Measurements from ENCODE around the gene FBXL13. TPM values are rescaled to one million over a fixed set of nuclear protein-coding genes. Genes with fewer than 3 reads are reported as not detected.

Gene FBXL13
- total and polyA plus RNA-seq, 10 of the 15 experiments (the other 5 are each of a cell fraction or from before 2014, with no cell fraction given), result 0.08 to 0.95 (median 0.28) TPM; not detected in 2

DNA sequence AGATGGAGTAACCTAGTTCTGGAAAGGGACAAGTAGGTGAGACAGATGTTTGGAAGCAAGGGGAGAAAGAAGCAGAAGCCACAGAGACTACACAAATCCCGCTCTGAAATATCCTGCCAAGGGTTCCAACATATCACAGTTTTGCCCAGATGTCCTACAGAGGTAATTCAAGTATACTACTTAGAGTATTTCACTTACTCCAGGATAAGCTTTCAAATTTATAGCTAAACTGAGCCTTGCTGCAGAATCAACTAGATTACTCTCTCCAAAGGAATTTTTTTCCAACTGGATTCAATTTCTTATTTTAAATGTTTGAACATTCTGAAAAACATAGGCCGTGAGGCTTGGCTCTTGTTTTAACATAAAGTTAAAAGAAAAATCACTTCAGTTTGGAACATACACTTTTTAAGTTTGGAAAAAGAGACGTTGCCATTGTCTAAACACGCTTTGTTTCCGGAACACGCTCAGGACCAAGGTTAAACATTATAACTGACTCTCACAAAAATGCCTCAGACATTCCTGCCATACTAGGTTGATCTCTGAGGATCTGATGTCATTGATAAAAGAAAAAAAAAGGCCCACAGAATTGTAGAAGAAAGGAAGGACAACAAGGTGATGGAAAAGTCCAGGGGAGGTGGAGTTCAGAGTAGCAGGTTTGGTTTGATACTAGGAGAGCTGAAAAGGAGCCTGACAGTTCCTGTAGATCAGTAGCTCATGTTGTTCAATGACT, 251.0 kb downstream of the FBXL13 start (continued):
- no peak for TF ChIP-seq ZNF687 (IDR thresholded peaks at IDR 0.05)
- no peak for TF ChIP-seq SPI1 (IDR thresholded peaks at IDR 0.05; ENCODE audit: borderline replicate concordance, insufficient read depth, low read depth, low read length)

DNA sequence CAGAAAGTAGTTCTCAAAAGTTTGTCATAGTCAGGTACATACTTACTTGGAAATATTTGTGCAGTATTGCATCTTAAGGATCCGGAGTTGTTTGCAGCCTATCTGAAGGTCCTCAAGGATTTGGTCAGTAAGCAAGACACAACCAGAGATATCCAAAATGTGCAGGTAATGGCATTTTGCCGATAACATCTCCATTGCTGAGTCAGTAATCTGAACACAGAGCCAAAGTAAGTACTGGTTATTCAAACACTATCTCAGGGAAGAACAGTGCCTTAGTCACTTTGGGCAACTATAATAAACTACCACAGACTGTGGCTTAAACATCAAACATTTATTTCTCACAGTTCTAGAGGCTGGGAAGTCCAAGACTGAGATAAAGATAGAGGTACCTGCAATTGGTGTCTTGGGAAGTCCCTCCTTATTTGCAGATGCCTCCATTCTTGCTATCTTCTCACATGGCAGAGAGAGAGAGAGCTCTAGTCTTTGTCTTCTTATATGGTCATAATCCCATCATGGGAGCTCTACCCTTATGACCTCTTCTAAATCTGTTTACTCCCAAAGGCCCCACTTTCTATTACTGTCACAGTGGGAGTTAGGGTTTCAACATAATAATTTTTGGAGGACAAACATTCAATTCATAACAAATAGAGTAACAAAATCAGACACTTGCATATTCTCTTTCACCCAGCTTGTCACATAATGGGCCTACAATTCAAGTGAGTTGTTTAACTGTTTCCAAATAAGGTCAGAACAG, 252.4 kb downstream of the FBXL13 start:
- intact Hi-C loops (cut with micrococcal nuclease; ENCODE audit: unreplicated experiment) (no loop called here), in situ Hi-C loops (cut with MboI) (no loop called here)
- no peak overlapping the region for H3K4me2 ChIP-seq (ENCODE audit: control insufficient read depth, insufficient read depth)
- no peaks in the 10 kb centered on the region for H3K27me3 ChIP-seq (replicated peaks in 1 of 2; ENCODE audit: control insufficient read depth in 2 of 2, insufficient read depth in 2 of 2, low read length in 1 of 2)
- no peaks in the 10 kb centered on the region for H4K20me1 ChIP-seq (ENCODE audit: control insufficient read depth, insufficient read depth)
- SMC1A ChIA-PET (ENCODE audit: uncharacterized antibody, unreplicated experiment), result interaction anchor here (1.8 kb wide), 1 partner anchor 11 kb away, joined by 5 read pairs; no protein-coding TSS in a partner anchor
- CTCF ChIA-PET, result no interaction called here
- no peak overlapping the region for H3K9ac ChIP-seq (ENCODE audit: control insufficient read depth, insufficient read depth, low read length)
- ATAC-seq (no peak), FAIRE-seq (peak; percentile 31), DNase-seq (ENCODE audit: low read depth, low spot score) (no peak)
- no peaks in the 10 kb centered on the region; the same call in 2 of the 3 replicates for H3K9me3 ChIP-seq (replicated peaks; ENCODE audit: control insufficient read depth, insufficient read depth, low read length)
- RAD21 ChIA-PET (ENCODE audit: unreplicated experiment), result no interaction called here
- H2AFZ ChIP-seq (ENCODE audit: control insufficient read depth, low read depth, low read length), result no peak overlapping the region
- no TSS peak for BruUV-seq (replicated peaks)
- H3K79me2 ChIP-seq (ENCODE audit: control insufficient read depth, insufficient read depth, low read length), result no peaks in the 10 kb centered on the region
- no peak overlapping the region for H3K27ac ChIP-seq (ENCODE audit: control insufficient read depth, insufficient read depth)
- H3K36me3 ChIP-seq (ENCODE audit: control insufficient read depth in 2 of 2, insufficient read depth in 2 of 2, low read length in 1 of 2), result no peaks in the 10 kb centered on the region
- POLR2A ChIA-PET, result no interaction called here
- no peaks in the 10 kb centered on the region for H3K4me1 ChIP-seq (ENCODE audit: control insufficient read depth, insufficient read depth, low read length)
- no peak overlapping the region for H3K4me3 ChIP-seq
- 100% methylated on average over 2 of the region's 2 CpGs for WGBS (ENCODE audit: insufficient coverage, insufficient replicate concordance, low lambda C conversion rate, missing lambda C conversion rate)
- TF ChIP-seq NKRF (conservative IDR thresholded peaks at IDR 0.05) (no peak), FOS (IDR thresholded peaks at IDR 0.05; ENCODE audit: borderline replicate concordance, extremely low read depth, insufficient read length) (no peak), MTA3 (IDR thresholded peaks at IDR 0.05; ENCODE audit: borderline replicate concordance, low read length) (no peak), CREM (IDR thresholded peaks at IDR 0.05; ENCODE audit: low read depth) (no peak), IRF5 (IDR thresholded peaks at IDR 0.05; ENCODE audit: borderline replicate concordance) (no peak), ESRRA (IDR thresholded peaks at IDR 0.05; ENCODE audit: low read length) (no peak), E2F4 (IDR thresholded peaks at IDR 0.05; ENCODE audit: low read depth, low read length) (no peak)
- TF ChIP-seq, protein P1, sequence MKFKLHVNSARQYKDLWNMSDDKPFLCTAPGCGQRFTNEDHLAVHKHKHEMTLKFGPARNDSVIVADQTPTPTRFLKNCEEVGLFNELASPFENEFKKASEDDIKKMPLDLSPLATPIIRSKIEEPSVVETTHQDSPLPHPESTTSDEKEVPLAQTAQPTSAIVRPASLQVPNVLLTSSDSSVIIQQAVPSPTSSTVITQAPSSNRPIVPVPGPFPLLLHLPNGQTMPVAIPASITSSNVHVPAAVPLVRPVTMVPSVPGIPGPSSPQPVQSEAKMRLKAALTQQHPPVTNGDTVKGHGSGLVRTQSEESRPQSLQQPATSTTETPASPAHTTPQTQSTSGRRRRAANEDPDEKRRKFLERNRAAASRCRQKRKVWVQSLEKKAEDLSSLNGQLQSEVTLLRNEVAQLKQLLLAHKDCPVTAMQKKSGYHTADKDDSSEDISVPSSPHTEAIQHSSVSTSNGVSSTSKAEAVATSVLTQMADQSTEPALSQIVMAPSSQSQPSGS (IDR thresholded peaks at IDR 0.05; ENCODE audit: low read length), result no peak

Measured in GM12878 (cell line).